Endodermal cell (in vitro differentiated cells): ENCODE data around the gene THBS3. TPM values are rescaled to one million over a fixed set of nuclear protein-coding genes. Genes with fewer than 3 reads are reported as not detected.
"Not testable (repeated sequence)": the region's sequence is repeated elsewhere in the genome, so short reads cannot be mapped to it uniquely, and the experiment has no call there.

Experiments
- DNase-seq: peaks from one replicate; pipeline ENCODE4 v3.0.0-alpha.2; 2017
- H3K27ac ChIP-seq: 2 replicates; pipeline ENCODE4 v1.5.1; 2013; ENCODE audit warnings: mild to moderate bottlenecking, low read depth, low read length, moderate library complexity
- H3K27me3 ChIP-seq: 2 replicates; pipeline ENCODE4 v1.6.1; 2013; ENCODE audit warnings: mild to moderate bottlenecking, low read length, moderate library complexity; ENCODE audit not compliant: insufficient read depth, control insufficient read depth, poor library complexity, severe bottlenecking
- H3K36me3 ChIP-seq: 2 replicates; pipeline ENCODE4 v1.7.0; 2013; ENCODE audit warnings: mild to moderate bottlenecking, low read length, moderate library complexity; ENCODE audit not compliant: control insufficient read depth, insufficient read depth
- H3K4me1 ChIP-seq: one replicate; pipeline ENCODE4 v1.7.0; 2013; ENCODE audit warnings: low read length; ENCODE audit not compliant: control insufficient read depth, insufficient read depth
- H3K4me3 ChIP-seq: 2 replicates; pipeline ENCODE4 v1.5.1; 2013; ENCODE audit warnings: mild to moderate bottlenecking, low read length, moderate library complexity
- H3K9ac ChIP-seq: 2 replicates; pipeline ENCODE4 v1.6.1; 2013; ENCODE audit warnings: mild to moderate bottlenecking, low read length, moderate library complexity; ENCODE audit not compliant: poor library complexity, severe bottlenecking; ENCODE audit errors: extremely low read depth
- H3K9me3 ChIP-seq: 2 replicates; pipeline ENCODE4 v1.6.1; 2013; ENCODE audit warnings: mild to moderate bottlenecking, low read length, moderate library complexity; ENCODE audit not compliant: control insufficient read depth
- H3K27ac Mint-ChIP-seq: 2 replicates; pipeline ENCODE4 v1.8.0; 2020; ENCODE audit warnings: mixed read lengths
- H3K27me3 Mint-ChIP-seq: 2 replicates; pipeline ENCODE4 v1.8.0; 2021; ENCODE audit warnings: mild to moderate bottlenecking, mixed read lengths; ENCODE audit not compliant: insufficient read depth
- H3K36me3 Mint-ChIP-seq: 2 replicates; pipeline ENCODE4 v1.8.0; 2020; ENCODE audit warnings: low read depth, mixed read lengths
- H3K4me1 Mint-ChIP-seq: 2 replicates; pipeline ENCODE4 v1.8.0; 2020; ENCODE audit warnings: mixed read lengths
- H3K4me3 Mint-ChIP-seq: 2 replicates; pipeline ENCODE4 v1.8.0; 2020; ENCODE audit warnings: mild to moderate bottlenecking, moderate library complexity, mixed read lengths
- H3K9me3 Mint-ChIP-seq: 2 replicates; pipeline ENCODE4 v1.8.0; 2020; ENCODE audit warnings: mild to moderate bottlenecking, mixed read lengths
- CTCF ChIP-seq: fragments of 200-600 bp; sonication (generic); conservative IDR thresholded peaks from 2 replicates; pipeline ENCODE4 v1.5.0; 2021; ENCODE audit warnings: antibody characterized with exemption, mild to moderate bottlenecking
- WGBS, 2 experiments: methylation state at CpG; one replicate each; pipeline versions ENCODE4 v1.1.5 to v1.1.7; 2013; ENCODE audit warnings: missing lambda C conversion rate in 2 of 2, mixed read lengths in 1 of 2; ENCODE audit not compliant: insufficient coverage in 1 of 2, insufficient read length in 1 of 2; 5-methylcytosine and 5-hydroxymethylcytosine counted together
- total RNA-seq, 2 donors: library from RNA; stranded (reverse); fragmentation: NEBNext Ultra II Directional in 1 of 2; extraction: Animal tissue kit (Norgen Biotek cat#: 25700) in 1 of 2; gene quantifications; 2 replicates in 1 of 2; 3 replicates in 1 of 2; pipeline ENCODE4 v1.2.1, GENCODE V29; 2021

Gene THBS3
- total RNA-seq, 2 donors from 2014 or later, result 17.6 to 27.9 TPM

- no peaks in the 10 kb centered on the region for H3K27me3 ChIP-seq
- peak overlapping the region; percentile 55 for H3K4me3 Mint-ChIP-seq
- no peaks in the 10 kb centered on the region for H3K27me3 Mint-ChIP-seq
- DNase-seq, result peak; percentile 97
- H3K9me3 ChIP-seq, result no peaks in the 10 kb centered on the region
- peak overlapping the region; percentile 78 for H3K4me3 ChIP-seq
- no peaks in the 10 kb centered on the region for H3K9me3 Mint-ChIP-seq
- no peak overlapping the region for H3K27ac Mint-ChIP-seq
- peaks cover 16% of the 10 kb centered on the region for H3K36me3 Mint-ChIP-seq
- H3K9ac ChIP-seq, result no peak overlapping the region
- no peaks in the 10 kb centered on the region for H3K4me1 ChIP-seq
- WGBS, 2 experiments, result 14 to 25% methylated on average over 15 to 28 of the region's 28 CpGs
- H3K27ac ChIP-seq, result no peak overlapping the region
- H3K4me1 Mint-ChIP-seq, result peaks cover 8% of the 10 kb centered on the region
- H3K36me3 ChIP-seq, result peaks cover 13% of the 10 kb centered on the region
- peak; percentile 84 for TF ChIP-seq CTCF
Measured at GRCh38 chr1:155167166-155168104, 40.3 kb downstream of the THBS3 start.

DNA sequence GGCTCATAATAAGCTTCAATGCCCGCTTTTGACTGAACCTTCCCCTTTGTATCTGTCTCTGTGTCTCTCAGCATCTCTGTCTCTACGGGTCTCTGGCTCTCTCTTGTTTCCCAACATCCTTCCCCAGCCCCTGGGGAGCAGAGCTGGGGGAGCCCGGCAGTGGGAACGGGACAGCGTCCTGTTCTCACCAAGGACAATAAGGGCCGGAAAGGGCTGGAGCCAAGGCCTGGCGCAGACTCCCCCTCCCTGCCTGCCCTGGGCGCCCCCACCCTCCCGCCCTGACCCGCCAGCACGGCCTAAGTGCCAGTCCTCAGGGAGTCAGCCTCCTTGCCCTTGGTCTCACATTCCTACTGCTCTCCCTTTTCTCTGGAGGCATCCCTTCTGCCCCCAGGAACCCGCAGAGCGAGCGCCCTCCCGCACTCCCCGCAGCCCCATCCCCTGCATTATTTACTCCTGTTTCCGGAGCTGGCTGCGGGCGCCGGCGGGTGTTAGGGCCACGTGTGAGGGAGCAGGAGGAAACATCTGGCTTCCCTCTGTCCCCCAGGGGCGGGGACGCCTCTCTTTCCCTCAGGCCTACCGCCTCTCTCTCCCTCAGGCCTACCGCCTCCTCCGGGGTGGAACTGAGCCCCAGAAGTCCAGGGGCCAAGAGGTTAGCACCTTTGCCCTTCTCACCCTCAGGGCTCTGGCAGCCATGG is 41.1 kb downstream of the THBS3 start:
- 55 to 76% methylated on average over 4 to 27 of the region's 27 CpGs for WGBS, 2 experiments
- no peak for TF ChIP-seq CTCF
- Histone ChIP-seq H3K9me3 (no peaks in the 10 kb centered on the region), H3K27ac (no peak overlapping the region), H3K36me3 (peaks cover 13% of the 10 kb centered on the region), H3K4me3 (no peak overlapping the region), H3K9ac (no peak overlapping the region), H3K4me1 (no peaks in the 10 kb centered on the region), H3K27me3 (no peaks in the 10 kb centered on the region)
- H3K9me3 Mint-ChIP-seq, result no peaks in the 10 kb centered on the region
- H3K27me3 Mint-ChIP-seq, result no peaks in the 10 kb centered on the region
- H3K27ac Mint-ChIP-seq, result no peak overlapping the region
- H3K4me3 Mint-ChIP-seq, result no peak overlapping the region
- DNase-seq, result peak; percentile 73
- H3K36me3 Mint-ChIP-seq, result peaks cover 16% of the 10 kb centered on the region
- H3K4me1 Mint-ChIP-seq, result peaks cover 3% of the 10 kb centered on the region

DNA sequence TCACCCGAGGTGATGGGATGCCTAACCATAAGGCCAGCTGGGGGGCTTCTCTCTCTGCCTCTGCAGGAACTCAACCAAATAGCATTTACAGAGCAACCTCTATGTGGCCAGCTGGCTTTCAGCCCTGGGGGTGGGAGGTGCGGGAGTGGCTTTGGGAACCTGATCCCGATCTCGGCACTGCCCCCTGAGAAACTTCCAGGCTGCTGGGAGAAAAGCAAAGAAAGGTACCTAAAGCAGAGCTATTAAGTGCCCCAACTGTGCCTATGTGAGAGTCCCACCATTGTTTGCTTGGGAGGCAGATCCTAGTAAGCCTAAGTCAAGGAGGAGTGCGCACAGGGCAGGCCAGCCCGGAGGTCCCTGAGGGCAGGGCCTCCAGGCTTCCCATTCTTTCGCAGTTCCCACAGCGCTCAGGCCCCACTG is 41.6 kb downstream of the THBS3 start:
- WGBS, 2 experiments, result 79 to 80% methylated on average over 7 to 8 of the region's 8 CpGs
- Histone ChIP-seq H3K9ac (no peak overlapping the region), H3K36me3 (peaks cover 13% of the 10 kb centered on the region), H3K27me3 (no peaks in the 10 kb centered on the region), H3K4me1 (no peaks in the 10 kb centered on the region), H3K27ac (no peak overlapping the region), H3K4me3 (no peak overlapping the region), H3K9me3 (no peaks in the 10 kb centered on the region)
- Mint-ChIP-seq H3K27me3 (no peaks in the 10 kb centered on the region), H3K4me3 (no peak overlapping the region), H3K4me1 (peaks cover 3% of the 10 kb centered on the region), H3K27ac (no peak overlapping the region), H3K36me3 (peaks cover 13% of the 10 kb centered on the region), H3K9me3 (no peaks in the 10 kb centered on the region)
- DNase-seq, result peak; percentile 58
- no peak for TF ChIP-seq CTCF

GRCh38 chr1:155164625-155165024 is 43.1 kb downstream of the THBS3 start:
- not testable (repeated sequence) for H3K36me3 ChIP-seq, H3K4me1 Mint-ChIP-seq, H3K36me3 Mint-ChIP-seq, H3K9me3 ChIP-seq, H3K4me3 ChIP-seq, H3K27ac ChIP-seq, H3K9me3 Mint-ChIP-seq, H3K9ac ChIP-seq, H3K27me3 ChIP-seq, H3K4me3 Mint-ChIP-seq, H3K27me3 Mint-ChIP-seq, H3K4me1 ChIP-seq, H3K27ac Mint-ChIP-seq
- 79 to 89% methylated on average over 6 to 9 of the region's 11 CpGs for WGBS, 2 experiments
- peak; percentile 17 for DNase-seq

DNA sequence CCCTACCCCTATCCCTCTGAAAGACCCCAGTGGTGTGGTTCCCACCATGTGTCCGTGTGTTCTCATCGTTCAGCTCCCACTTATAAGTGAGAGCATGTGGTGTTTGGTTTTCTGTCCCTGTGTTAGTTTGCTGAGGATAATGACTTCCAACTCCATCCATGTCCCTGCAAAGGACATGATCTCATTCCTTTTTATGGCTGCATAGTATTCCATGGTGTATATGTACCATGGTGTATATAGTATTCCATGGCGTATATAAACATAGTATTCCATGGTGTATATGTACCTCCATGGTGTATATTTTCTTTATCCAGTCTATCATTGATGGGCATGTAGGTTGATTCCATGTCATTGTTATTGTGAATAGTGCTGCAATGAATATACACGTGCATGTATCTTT is 43.9 kb downstream of the THBS3 start:
- not testable (repeated sequence) for H3K36me3 Mint-ChIP-seq, H3K27me3 ChIP-seq, H3K4me1 ChIP-seq, H3K9me3 Mint-ChIP-seq, H3K9ac ChIP-seq, H3K27ac Mint-ChIP-seq, DNase-seq, H3K4me1 Mint-ChIP-seq, H3K4me3 ChIP-seq, H3K36me3 ChIP-seq, H3K9me3 ChIP-seq, H3K4me3 Mint-ChIP-seq, H3K27ac ChIP-seq
- WGBS, 2 experiments, result 70 to 92% methylated on average over 2 to 4 of the region's 4 CpGs
- peaks cover 12% of the 10 kb centered on the region for H3K27me3 Mint-ChIP-seq
